ENCODE measurements around the gene MTNR1A. TPM values are rescaled to one million over a fixed set of nuclear protein-coding genes. Genes with fewer than 3 reads are reported as not detected.

MTNR1A gene
- total and polyA plus RNA-seq, 2 of the 4 experiments (the other 2 are of a cell fraction): not detected

- Histone ChIP-seq H3K14ac (replicated peaks; ENCODE audit: low read depth, low read length) (no peak overlapping the region), H4K8ac (ENCODE audit: low read depth in 2 of 2, low read length in 2 of 2) (no peak overlapping the region), H3K9me3 (ENCODE audit: control insufficient read depth, insufficient read depth, low read length) (no peaks in the 10 kb centered on the region), H3K27ac (ENCODE audit: insufficient read depth, low read length) (no peak overlapping the region), H3K4me3 (ENCODE audit: insufficient read depth, low read depth, low read length) (no peak overlapping the region), H3K9me1 (ENCODE audit: insufficient read depth, low read length) (peaks cover 6% of the 10 kb centered on the region; the same call in 1 of the 2 replicates), H3K4me1 (ENCODE audit: control insufficient read depth, insufficient read depth, low read length) (no peaks in the 10 kb centered on the region), H3K4ac (ENCODE audit: low read depth, low read length) (no peak overlapping the region), H2AFZ (replicated peaks; ENCODE audit: low read length, poor library complexity) (no peak overlapping the region), H2AK5ac (ENCODE audit: low read depth, low read length) (no peak overlapping the region), H3K9ac (ENCODE audit: low read depth, low read length) (no peak overlapping the region), H2BK120ac (ENCODE audit: low read depth, low read length) (no peak overlapping the region), H4K91ac (ENCODE audit: insufficient read depth, low read depth, low read length) (no peak overlapping the region), H4K20me1 (ENCODE audit: insufficient read depth, low read length) (peaks cover 52% of the 10 kb centered on the region), H2AK9ac (replicated peaks; ENCODE audit: low read depth, low read length, poor library complexity) (no peak overlapping the region), H3K18ac (ENCODE audit: low read depth, low read length) (no peak overlapping the region), H2BK5ac (ENCODE audit: low read depth, low read length, poor library complexity, severe bottlenecking) (no peak overlapping the region), H3K23ac (ENCODE audit: low read depth, low read length) (no peak overlapping the region), H4K5ac (ENCODE audit: low read depth, low read length) (no peak overlapping the region), H3K27me3 (ENCODE audit: control insufficient read depth, insufficient read depth, low read length) (no peaks in the 10 kb centered on the region), H3K56ac (ENCODE audit: extremely low read depth, insufficient read depth, low read length) (no peak overlapping the region), H3K36me3 (ENCODE audit: control insufficient read depth, insufficient read depth, low read length) (peaks cover 72% of the 10 kb centered on the region), H2BK15ac (ENCODE audit: low read depth, low read length) (no peak overlapping the region), H3K4me2 (ENCODE audit: low read depth, low read length) (no peak overlapping the region), H2BK20ac (ENCODE audit: low read depth, low read length) (no peak overlapping the region), H3K79me1 (ENCODE audit: low read depth in 1 of 2, low read length in 2 of 2) (peaks cover 19 to 55% of the 10 kb centered on the region in 2 experiments)
- DNase-seq (no peak), ATAC-seq (ENCODE audit: low read depth) (no peak)
- in situ Hi-C loops (cut with MboI; ENCODE audit: low sequenced_read_pairs): no loop called here
- TF ChIP-seq RFX5 (IDR thresholded peaks at IDR 0.05; ENCODE audit: low read depth, low read length): no peak
- 100% methylated on average over 1 of the region's 13 CpGs; no CpG with 5 or more reads in 1 of the 2 experiments for WGBS, 2 experiments (ENCODE audit: extremely low coverage in 2 of 2, insufficient read length in 1 of 2)
- ChIA-PET POLR2A (ENCODE audit: unreplicated experiment) (no interaction called here), CTCF (no interaction called here)
- dilution Hi-C loops (cut with HindIII; ENCODE audit: low sequenced_read_pairs, unreplicated experiment): no loop called here
- no TSS peak for BruUV-seq (replicated peaks)
- intact Hi-C loops (cut with micrococcal nuclease): no loop called here
Measured at GRCh38 chr4:186592966-186593586, 37.7 kb upstream of the MTNR1A start.

All from IMR-90 (cell line).